ENCODE results near the gene HSD17B7.

GRCh38 chr1:162774007-162774406, 16.5 kb upstream of the HSD17B7 start:
- TF ChIP-seq POLR2A (IDR thresholded peaks at IDR 0.05) (no peak), CTCF (IDR thresholded peaks at IDR 0.05) (no peak), POLR2AphosphoS5 (IDR thresholded peaks at IDR 0.05) (no peak)
